Tibial nerve (tissue), 4 donors: ENCODE results near the gene JMY. TPM values are rescaled to one million over a fixed set of nuclear protein-coding genes. Genes with fewer than 3 reads are reported as not detected.

Source experiments
- DNase-seq, 2 donors: peaks; one replicate each; pipeline ENCODE4 v3.0.0-alpha.2; 2019; ENCODE audit warnings: low spot score in 2 of 2
- H3K27ac ChIP-seq, 4 donors: fragments of 200-600 bp; sonication (generic) in 3 of 4; one replicate each; pipeline ENCODE4 v1.5.1; 2017 to 2019; ENCODE audit warnings: mild to moderate bottlenecking in 1 of 4
- H3K27me3 ChIP-seq, 2 donors: fragments of 200-600 bp; sonication (generic) in 1 of 2; one replicate each; pipeline versions ENCODE4 v1.5.1 to v1.6.0; 2017 to 2019
- H3K36me3 ChIP-seq, 3 donors: fragments of 200-600 bp; sonication (generic); one replicate each; pipeline ENCODE4 v1.5.1; 2018 to 2019
- H3K4me1 ChIP-seq, 4 donors: fragments of 200-600 bp; sonication (generic) in 3 of 4; one replicate each; pipeline ENCODE4 v1.5.1; 2017 to 2019
- H3K4me3 ChIP-seq, 4 donors: fragments of 200-600 bp; sonication (generic) in 3 of 4; one replicate each; pipeline ENCODE4 v1.5.1; 2017 to 2019; ENCODE audit warnings: mild to moderate bottlenecking in 1 of 4, moderate library complexity in 1 of 4
- H3K9me3 ChIP-seq, 4 donors: fragments of 200-600 bp; sonication (generic) in 3 of 4; one replicate each; pipeline ENCODE4 v1.5.1; 2017 to 2019
- CTCF ChIP-seq, 5 experiments: fragments of 200-600 bp in 3 of 5; fragments of 450-650 bp in 2 of 5; sonication (generic) in 3 of 5; IDR thresholded peaks; one replicate each; pipeline ENCODE4 v1.5.1; 2016 to 2019; ENCODE audit warnings: antibody characterized with exemption in 5 of 5, mild to moderate bottlenecking in 3 of 5, moderate library complexity in 2 of 5
- EP300 ChIP-seq, 2 donors: sonication (generic); formaldehyde crosslinking; IDR thresholded peaks; one replicate each; pipeline ENCODE4 v1.6.1; 2017; ENCODE audit warnings: antibody characterized with exemption in 2 of 2, mild to moderate bottlenecking in 1 of 2
- POLR2A ChIP-seq, 2 donors: fragments of 450-650 bp; IDR thresholded peaks; one replicate each; pipeline ENCODE4 v1.6.1; 2017; ENCODE audit warnings: antibody characterized with exemption in 2 of 2, mild to moderate bottlenecking in 2 of 2, moderate library complexity in 2 of 2
- WGBS, 2 donors: methylation state at CpG; one replicate each; pipeline ENCODE4 v1.1.5; 2018; 5-methylcytosine and 5-hydroxymethylcytosine counted together
- total RNA-seq, 4 donors: library from RNA; depleted of rRNA; stranded (reverse); fragments of >200 nt; gene quantifications; one replicate each; pipeline ENCODE4 v1.1.0, GENCODE V29; 2016

Gene JMY
- total RNA-seq, 4 donors from 2014 or later = 14.7 to 25.7 (median 23.4) TPM

- no peaks in the 10 kb centered on the region for H3K36me3 ChIP-seq
- 0 to 1% methylated on average over 16 to 37 of the region's 61 CpGs for WGBS, 2 donors
- peak overlapping the region; percentile 79 to 94 (median 90) for H3K4me3 ChIP-seq
- no peaks in the 10 kb centered on the region for H3K27me3 ChIP-seq
- no peak for TF ChIP-seq CTCF (IDR thresholded peaks at IDR 0.05)
- peak in 1 of 2 donors; percentile 23 for TF ChIP-seq EP300 (IDR thresholded peaks at IDR 0.05)
- H3K27ac ChIP-seq = peak overlapping the region; percentile 90 to 99 (median 96)
- peak in 1 of 2 donors; percentile 18 for DNase-seq
- peaks cover 0 to 47% (median 19%) of the 10 kb centered on the region in 4 donors for H3K4me1 ChIP-seq
- H3K9me3 ChIP-seq = no peaks in the 10 kb centered on the region
These were observed 1.2 kb downstream of the JMY start for GRCh38 chr5:79236970-79237739.

GRCh38 chr5:79237740-79238560, 2.0 kb downstream of the JMY start:
- H3K9me3 ChIP-seq = no peaks in the 10 kb centered on the region
- H3K27ac ChIP-seq = peak overlapping the region; percentile 90 to 99 (median 96)
- no peak for DNase-seq
- peak overlapping the region; percentile 79 to 94 (median 90) for H3K4me3 ChIP-seq
- no peaks in the 10 kb centered on the region for H3K27me3 ChIP-seq
- TF ChIP-seq CTCF (IDR thresholded peaks at IDR 0.05) (no peak), EP300 (IDR thresholded peaks at IDR 0.05) (no peak), POLR2A (IDR thresholded peaks at IDR 0.05) (no peak)
- peaks cover 0 to 54% (median 23%) of the 10 kb centered on the region in 4 donors for H3K4me1 ChIP-seq
- 20 to 27% methylated on average over 14 of the region's 14 CpGs for WGBS, 2 donors
- H3K36me3 ChIP-seq = no peaks in the 10 kb centered on the region

GRCh38 chr5:79240561-79240960, 4.6 kb downstream of the JMY start:
- no peak overlapping the region for H3K27ac ChIP-seq
- H3K9me3 ChIP-seq = no peaks in the 10 kb centered on the region
- TF ChIP-seq EP300 (IDR thresholded peaks at IDR 0.05) = no peak
- TF ChIP-seq POLR2A (IDR thresholded peaks at IDR 0.05) = no peak
- TF ChIP-seq CTCF (IDR thresholded peaks at IDR 0.05) = no peak
- 89 to 97% methylated on average over 2 of the region's 2 CpGs for WGBS, 2 donors
- DNase-seq = no peak
- no peak overlapping the region for H3K4me3 ChIP-seq
- H3K4me1 ChIP-seq = peaks cover 0 to 65% (median 24%) of the 10 kb centered on the region in 4 donors
- H3K27me3 ChIP-seq = no peaks in the 10 kb centered on the region
- no peaks in the 10 kb centered on the region for H3K36me3 ChIP-seq

GRCh38 chr5:79241535-79241979, 5.6 kb downstream of the JMY start:
- Histone ChIP-seq H3K4me3 (no peak overlapping the region), H3K27me3 (no peaks in the 10 kb centered on the region), H3K36me3 (no peaks in the 10 kb centered on the region), H3K4me1 (peaks cover 0 to 65% (median 24%) of the 10 kb centered on the region in 4 donors), H3K27ac (no peak overlapping the region), H3K9me3 (no peaks in the 10 kb centered on the region)
- no peak for TF ChIP-seq POLR2A (IDR thresholded peaks at IDR 0.05)
- DNase-seq = no peak
- WGBS, 2 donors = 77 to 79% methylated on average over 4 of the region's 4 CpGs

DNA sequence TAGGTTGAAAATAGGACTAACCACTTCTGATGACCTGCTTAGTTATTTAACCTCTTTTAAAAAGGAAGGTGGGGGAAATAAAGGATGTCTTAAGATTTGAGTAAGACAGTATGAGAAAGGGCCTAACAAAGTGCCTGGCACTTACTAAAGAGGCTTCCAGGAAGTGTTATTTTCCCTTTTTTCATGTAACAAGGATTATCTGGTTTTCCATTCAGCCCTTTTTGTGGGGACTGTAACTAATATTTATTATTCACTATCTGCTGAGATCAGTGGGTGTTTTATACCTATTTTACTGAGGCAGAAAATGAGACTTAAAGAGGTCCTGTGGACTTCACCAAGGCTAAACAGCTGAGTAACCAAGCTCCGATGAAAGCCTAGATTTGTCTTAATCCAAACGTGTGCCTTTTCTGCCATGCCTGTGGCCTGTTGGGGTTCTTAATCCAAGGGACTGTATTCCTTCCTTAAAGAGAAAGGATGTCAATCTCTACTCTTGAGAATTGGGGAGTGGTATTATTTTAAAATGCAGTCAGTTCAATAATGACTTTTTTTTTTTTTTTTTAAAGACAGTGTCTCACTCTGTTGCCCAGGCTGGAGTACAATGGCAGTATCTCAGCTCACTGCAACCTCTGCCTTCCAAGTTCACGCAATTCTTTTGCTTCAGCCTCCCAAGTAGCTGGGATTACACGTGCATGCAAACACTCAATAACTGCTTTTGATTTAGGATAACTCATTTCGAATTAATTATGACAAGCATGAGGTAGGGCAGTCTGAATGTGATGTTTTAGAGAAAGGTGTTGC, 6.5 kb downstream of the JMY start:
- DNase-seq = no peak
- no peak overlapping the region for H3K27ac ChIP-seq
- peaks cover 0 to 65% (median 24%) of the 10 kb centered on the region in 4 donors for H3K4me1 ChIP-seq
- H3K9me3 ChIP-seq = no peaks in the 10 kb centered on the region
- no peak overlapping the region for H3K4me3 ChIP-seq
- TF ChIP-seq CTCF (IDR thresholded peaks at IDR 0.05) (no peak), POLR2A (IDR thresholded peaks at IDR 0.05) (no peak), EP300 (IDR thresholded peaks at IDR 0.05) (no peak)
- no peaks in the 10 kb centered on the region for H3K27me3 ChIP-seq
- no peaks in the 10 kb centered on the region for H3K36me3 ChIP-seq
- WGBS, 2 donors = 63 to 69% methylated on average over 5 of the region's 5 CpGs
